GM19372 (cell line): ENCODE results near the gene TMEM170B.

Experiments
- ATAC-seq: cut with Tn5 transposase; IDR thresholded peaks from one replicate; pipeline ENCODE4 v1.9.1; 2021; ENCODE audit warnings: mild to moderate bottlenecking, low read depth, moderate library complexity; ENCODE audit not compliant: unreplicated experiment

TMEM170B gene

DNA sequence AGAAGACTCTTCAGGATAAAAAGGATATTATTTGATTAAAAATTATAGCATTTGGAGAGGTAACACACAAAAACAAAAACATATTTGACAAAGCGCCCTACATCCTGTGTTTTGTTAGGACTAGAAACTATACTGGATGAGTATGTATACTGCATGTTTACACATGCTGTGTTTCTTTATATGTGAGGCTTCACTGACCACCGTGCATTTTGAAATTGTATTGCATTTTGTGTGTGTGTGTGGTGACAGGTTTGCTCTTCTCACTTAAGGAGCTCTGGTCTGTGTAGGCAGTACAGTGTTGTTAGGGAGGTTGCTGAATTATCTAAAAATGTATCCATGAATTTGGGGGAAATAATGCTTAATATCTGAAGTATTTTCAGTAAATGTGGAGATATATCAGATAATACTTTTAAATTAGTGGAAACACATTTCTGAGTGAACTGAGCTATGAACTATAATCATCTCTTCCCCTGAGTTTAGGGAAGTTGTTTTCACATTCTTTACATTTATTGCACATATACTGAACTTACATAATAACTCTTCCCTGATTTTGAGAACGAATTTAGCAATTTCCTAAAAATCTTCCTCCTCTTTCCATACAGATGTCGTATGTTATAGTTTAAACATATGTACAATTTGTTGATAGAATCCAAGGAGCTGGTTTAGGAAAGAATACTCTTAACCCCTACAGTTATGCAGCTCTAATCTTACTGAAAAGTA is 43.3 kb downstream of the TMEM170B start:
- ATAC-seq = no peak

- ATAC-seq = no peak
Observed at GRCh38 chr6:11584244-11584643, 46.7 kb downstream of the TMEM170B start.

GRCh38 chr6:11585426-11586016 is 48.0 kb downstream of the TMEM170B start:
- no peak for ATAC-seq

DNA sequence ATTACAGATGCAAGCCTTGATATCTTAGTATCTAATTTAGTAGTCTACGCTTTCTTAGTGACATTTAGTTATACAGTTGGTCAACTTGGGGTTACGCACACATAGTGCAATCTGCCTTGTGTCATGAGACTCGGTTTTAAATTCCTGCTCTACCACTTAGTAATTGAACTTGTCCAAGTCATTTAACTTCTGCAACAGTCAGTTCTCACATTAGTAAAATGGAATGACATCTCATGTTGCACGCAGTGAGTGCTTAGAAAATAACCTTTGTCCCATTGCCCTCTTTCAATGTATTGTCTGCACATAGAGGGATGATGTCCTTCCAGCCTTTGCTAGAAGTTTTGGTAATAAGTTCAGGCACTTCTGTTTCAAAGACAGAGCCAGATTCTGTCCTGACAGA is 48.6 kb downstream of the TMEM170B start:
- ATAC-seq = no peak

- ATAC-seq = no peak
Observed at GRCh38 chr6:11586536-11586935, 49.0 kb downstream of the TMEM170B start.

GRCh38 chr6:11589261-11589660 is 51.7 kb downstream of the TMEM170B start:
- no peak for ATAC-seq

DNA sequence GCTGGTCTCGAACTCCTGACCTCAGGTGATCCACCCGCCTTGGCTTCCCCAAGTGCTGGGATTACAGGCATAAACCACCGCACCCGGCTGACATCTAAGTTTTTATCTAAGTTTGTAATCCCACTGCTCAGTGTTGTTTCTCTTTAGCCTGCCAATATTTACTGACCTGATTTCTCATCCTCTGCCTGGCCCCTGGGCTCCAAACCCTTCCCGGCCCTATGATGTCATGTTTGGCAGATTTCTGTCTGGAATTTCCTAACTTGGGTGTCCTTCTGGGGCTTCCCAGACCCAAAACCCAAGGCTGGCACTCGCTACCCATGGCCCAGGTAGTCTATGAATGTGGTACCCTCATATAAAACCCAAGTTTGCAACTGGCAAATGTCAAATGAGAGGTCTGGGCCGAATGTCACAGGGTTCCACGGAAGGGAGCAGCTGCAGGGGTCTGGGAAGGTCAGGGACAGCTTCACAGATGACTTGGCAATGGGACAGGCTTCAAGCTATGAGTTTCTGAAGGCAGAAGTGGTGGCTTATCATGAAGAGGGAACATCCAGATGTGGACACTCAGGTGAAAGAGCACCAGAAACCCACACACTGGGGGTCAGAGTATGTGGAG is 54.9 kb downstream of the TMEM170B start:
- no peak for ATAC-seq

DNA sequence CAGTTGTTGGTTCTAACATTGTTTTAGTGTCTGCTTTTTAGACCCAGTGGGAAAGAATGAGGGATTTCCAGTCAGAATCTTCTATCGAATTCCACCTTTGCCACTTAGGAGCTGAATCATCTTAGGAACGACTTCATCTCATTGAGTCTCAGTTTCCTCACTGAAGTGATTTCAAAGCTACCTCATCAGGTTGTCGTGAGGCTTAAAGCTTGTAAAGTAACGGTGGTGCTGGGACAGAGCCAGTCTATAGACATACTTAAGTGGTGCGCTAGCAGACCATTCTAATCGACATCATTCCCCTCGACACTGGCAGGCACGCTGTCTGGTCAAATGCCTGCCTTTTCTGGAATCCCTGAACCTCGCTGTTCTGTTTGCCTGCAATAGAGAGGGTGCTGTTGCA is 55.5 kb downstream of the TMEM170B start:
- no peak for ATAC-seq

DNA sequence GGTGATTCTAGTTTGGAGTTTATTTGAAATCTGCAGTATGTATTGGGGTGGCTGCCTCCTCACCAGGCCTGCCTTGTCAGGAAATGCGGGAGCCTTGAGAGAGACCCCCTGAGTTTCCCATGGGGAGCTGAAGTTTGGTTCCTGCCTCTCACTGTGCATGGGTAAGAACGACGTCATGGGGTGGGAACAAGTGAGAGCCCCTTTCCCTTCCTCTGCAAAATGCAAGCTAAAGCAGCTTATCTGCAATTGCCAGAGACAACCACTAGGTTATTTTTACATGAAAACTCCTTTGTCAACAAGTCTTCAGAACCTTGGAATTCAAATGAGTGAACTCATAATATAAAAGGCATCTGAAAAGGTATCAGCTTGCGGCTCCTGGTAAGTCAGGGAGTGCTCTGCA is 58.4 kb downstream of the TMEM170B start:
- ATAC-seq = no peak

DNA sequence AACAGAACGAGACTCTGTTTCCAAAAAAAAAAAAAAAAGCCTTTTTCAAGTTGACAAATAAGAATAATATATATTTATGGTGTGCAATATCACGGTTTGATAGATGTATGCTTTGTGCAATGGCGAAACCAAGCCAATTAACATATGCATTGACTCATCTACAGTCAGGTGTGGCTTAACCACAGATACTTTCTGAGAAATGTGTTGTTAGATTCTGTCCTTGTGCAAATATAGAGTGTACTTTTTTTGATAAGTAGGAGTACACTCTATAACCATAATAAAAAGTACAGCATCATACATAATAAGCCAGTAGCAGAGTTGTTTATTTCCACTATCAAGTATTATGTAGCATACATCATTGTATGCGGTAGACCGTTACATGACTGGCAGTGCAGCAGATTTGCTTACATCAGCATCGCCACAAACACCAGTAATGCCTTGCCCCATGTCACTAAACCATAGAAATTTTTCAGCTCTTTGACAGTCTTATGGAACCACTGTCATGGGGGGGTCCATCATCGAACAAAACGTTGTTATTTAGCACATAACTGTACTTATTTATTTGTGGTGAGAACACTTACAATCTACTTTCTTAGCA is 59.2 kb downstream of the TMEM170B start:
- ATAC-seq = no peak

- no peak for ATAC-seq
Observed at GRCh38 chr6:11598687-11599086, 61.1 kb downstream of the TMEM170B start.

GRCh38 chr6:11600251-11600650 is 62.7 kb downstream of the TMEM170B start:
- no peak for ATAC-seq

GRCh38 chr6:11601776-11602605 is 64.4 kb downstream of the TMEM170B start:
- ATAC-seq = no peak

- ATAC-seq = no peak
Observed at GRCh38 chr6:11604215-11604614, 66.7 kb downstream of the TMEM170B start.

GRCh38 chr6:11604836-11605506 is 67.4 kb downstream of the TMEM170B start:
- ATAC-seq = no peak

- no peak for ATAC-seq
Observed at GRCh38 chr6:11605507-11605905, 68.0 kb downstream of the TMEM170B start.

DNA sequence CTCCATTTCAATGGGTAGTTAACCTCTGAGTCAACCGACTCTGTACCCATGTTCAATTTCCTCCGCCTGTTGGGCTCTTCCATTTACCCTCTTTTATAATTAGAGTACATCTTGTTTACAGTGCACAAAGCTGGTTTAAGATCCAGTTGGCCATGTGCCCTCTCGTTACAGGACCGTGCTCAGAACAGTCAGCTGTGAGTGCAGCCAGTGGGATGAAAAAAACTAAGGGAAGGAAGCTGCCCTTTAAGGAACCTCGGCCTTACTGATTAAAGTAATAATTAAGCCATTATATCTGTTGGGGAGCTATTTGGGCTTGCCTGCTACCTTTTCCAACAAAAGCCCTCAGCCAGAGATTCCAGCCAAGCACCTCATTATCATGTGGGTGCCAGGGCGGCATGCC is 68.8 kb downstream of the TMEM170B start:
- ATAC-seq = no peak

GRCh38 chr6:11607383-11607782 is 69.8 kb downstream of the TMEM170B start:
- ATAC-seq = no peak

DNA sequence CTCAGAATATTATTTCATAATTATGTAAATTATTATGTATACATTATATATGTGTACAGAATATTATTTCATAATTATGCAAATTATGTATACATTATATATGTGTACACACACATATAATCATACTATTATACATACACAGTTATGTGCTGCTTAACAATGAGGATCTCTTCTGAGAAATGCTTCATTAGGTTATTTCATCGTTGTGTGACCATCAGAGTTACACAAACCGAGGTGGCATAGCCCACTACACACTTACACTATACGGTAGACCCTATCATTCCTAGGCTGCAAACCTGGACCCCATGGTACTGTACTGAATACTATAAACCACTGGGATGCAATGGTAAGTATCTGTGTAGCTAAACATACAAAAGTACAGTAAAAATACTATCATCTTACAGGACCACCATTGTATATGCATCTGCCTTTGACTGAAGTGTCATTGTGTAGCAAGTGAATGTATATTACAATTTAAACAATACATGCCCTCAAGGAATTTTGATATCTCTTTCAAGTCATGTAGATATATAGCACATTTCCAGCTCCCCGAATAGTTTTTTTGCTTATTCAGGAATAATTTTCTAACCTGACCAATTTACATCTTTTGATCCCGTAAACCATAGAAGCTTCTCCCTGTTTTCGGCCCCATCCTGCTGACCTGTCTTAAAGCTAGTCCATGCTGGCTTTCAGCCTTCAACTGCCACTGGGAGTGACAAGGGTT is 71.2 kb downstream of the TMEM170B start:
- ATAC-seq = no peak
